Measurements from ENCODE around the gene CADPS.

Gene CADPS

GRCh38 chr3:62895901-62896300, 20.7 kb upstream of the CADPS start:
- Histone ChIP-seq H3K9me2 (replicated peaks; ENCODE audit: low read depth, low read length) (no peaks in the 10 kb centered on the region), H4K20me1 (ENCODE audit: insufficient read depth, low read length, poor library complexity, severe bottlenecking) (no peaks in the 10 kb centered on the region), H3K4me1 (ENCODE audit: insufficient read depth, low read length, poor library complexity, severe bottlenecking) (no peaks in the 10 kb centered on the region), H3K36me3 (ENCODE audit: insufficient read depth, low read length) (no peaks in the 10 kb centered on the region), H3F3A (ENCODE audit: low read depth) (no peaks in the 10 kb centered on the region), H2AFZ (ENCODE audit: low read length) (no peak overlapping the region), H3K27me3 (ENCODE audit: insufficient read depth, low read length, poor library complexity, severe bottlenecking) (no peaks in the 10 kb centered on the region), H3K4me2 (ENCODE audit: low read depth, low read length, poor library complexity, severe bottlenecking) (no peak overlapping the region), H3K9me3 (ENCODE audit: insufficient read depth, low read depth, low read length) (no peaks in the 10 kb centered on the region), H3K4me3 (ENCODE audit: low read length, poor library complexity, severe bottlenecking) (no peak overlapping the region), H3K79me2 (ENCODE audit: insufficient read depth, low read length) (no peaks in the 10 kb centered on the region), H3K9ac (ENCODE audit: low read depth, low read length, poor library complexity, severe bottlenecking) (no peak overlapping the region)
- no peak for TF ChIP-seq EZH2phosphoT487 (IDR thresholded peaks at IDR 0.05; ENCODE audit: borderline replicate concordance)
- no peak for TF ChIP-seq CTCF (conservative IDR thresholded peaks at IDR 0.05; ENCODE audit: low read length)

GRCh38 chr3:62892951-62893350, 17.7 kb upstream of the CADPS start:
- H3K36me3 ChIP-seq (ENCODE audit: insufficient read depth, low read length), result no peaks in the 10 kb centered on the region
- H3K79me2 ChIP-seq (ENCODE audit: insufficient read depth, low read length), result no peaks in the 10 kb centered on the region
- no peaks in the 10 kb centered on the region for H3K27me3 ChIP-seq (ENCODE audit: insufficient read depth, low read length, poor library complexity, severe bottlenecking)
- H3K4me2 ChIP-seq (ENCODE audit: low read depth, low read length, poor library complexity, severe bottlenecking), result no peak overlapping the region
- H3K9ac ChIP-seq (ENCODE audit: low read depth, low read length, poor library complexity, severe bottlenecking), result no peak overlapping the region
- no peaks in the 10 kb centered on the region for H3F3A ChIP-seq (ENCODE audit: low read depth)
- H2AFZ ChIP-seq (ENCODE audit: low read length), result no peak overlapping the region
- no peak for TF ChIP-seq EZH2phosphoT487 (IDR thresholded peaks at IDR 0.05; ENCODE audit: borderline replicate concordance)
- no peak for TF ChIP-seq CTCF (conservative IDR thresholded peaks at IDR 0.05; ENCODE audit: low read length)
- no peak overlapping the region for H3K4me3 ChIP-seq (ENCODE audit: low read length, poor library complexity, severe bottlenecking)
- no peaks in the 10 kb centered on the region for H4K20me1 ChIP-seq (ENCODE audit: insufficient read depth, low read length, poor library complexity, severe bottlenecking)
- no peaks in the 10 kb centered on the region for H3K9me2 ChIP-seq (replicated peaks; ENCODE audit: low read depth, low read length)
- no peaks in the 10 kb centered on the region for H3K9me3 ChIP-seq (ENCODE audit: insufficient read depth, low read depth, low read length)
- no peaks in the 10 kb centered on the region for H3K4me1 ChIP-seq (ENCODE audit: insufficient read depth, low read length, poor library complexity, severe bottlenecking)

DNA sequence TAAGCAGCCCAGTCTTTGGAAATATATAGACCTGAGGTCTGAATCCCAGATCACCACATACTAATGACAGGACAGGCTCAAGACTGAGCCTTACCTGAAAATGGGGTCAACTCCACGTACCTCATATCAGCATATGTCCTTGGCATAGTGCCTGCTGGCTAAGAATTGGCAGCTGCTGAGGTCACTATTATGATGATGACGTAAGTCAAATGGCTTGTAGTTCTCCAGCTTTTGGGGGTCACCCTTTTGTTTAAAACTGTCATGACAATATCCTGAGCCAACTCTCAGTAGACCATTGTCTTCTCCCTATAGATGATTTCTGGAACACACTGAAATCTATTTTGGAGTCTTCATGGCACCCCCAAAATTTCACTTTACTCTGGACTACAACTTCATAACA, 16.8 kb upstream of the CADPS start:
- Histone ChIP-seq H4K20me1 (ENCODE audit: insufficient read depth, low read length, poor library complexity, severe bottlenecking) (no peaks in the 10 kb centered on the region), H3K4me2 (ENCODE audit: low read depth, low read length, poor library complexity, severe bottlenecking) (no peak overlapping the region), H3K27me3 (ENCODE audit: insufficient read depth, low read length, poor library complexity, severe bottlenecking) (no peaks in the 10 kb centered on the region), H3F3A (ENCODE audit: low read depth) (no peaks in the 10 kb centered on the region), H3K79me2 (ENCODE audit: insufficient read depth, low read length) (no peaks in the 10 kb centered on the region), H2AFZ (ENCODE audit: low read length) (no peak overlapping the region), H3K4me3 (ENCODE audit: low read length, poor library complexity, severe bottlenecking) (no peak overlapping the region), H3K36me3 (ENCODE audit: insufficient read depth, low read length) (no peaks in the 10 kb centered on the region), H3K9me2 (replicated peaks; ENCODE audit: low read depth, low read length) (no peaks in the 10 kb centered on the region), H3K9ac (ENCODE audit: low read depth, low read length, poor library complexity, severe bottlenecking) (no peak overlapping the region), H3K4me1 (ENCODE audit: insufficient read depth, low read length, poor library complexity, severe bottlenecking) (no peaks in the 10 kb centered on the region), H3K9me3 (ENCODE audit: insufficient read depth, low read depth, low read length) (no peaks in the 10 kb centered on the region)
- TF ChIP-seq EZH2phosphoT487 (IDR thresholded peaks at IDR 0.05; ENCODE audit: borderline replicate concordance) (no peak), CTCF (conservative IDR thresholded peaks at IDR 0.05; ENCODE audit: low read length) (no peak)

All from Loucy (cell line).